ENCODE results near the gene ZNF81.

DNA sequence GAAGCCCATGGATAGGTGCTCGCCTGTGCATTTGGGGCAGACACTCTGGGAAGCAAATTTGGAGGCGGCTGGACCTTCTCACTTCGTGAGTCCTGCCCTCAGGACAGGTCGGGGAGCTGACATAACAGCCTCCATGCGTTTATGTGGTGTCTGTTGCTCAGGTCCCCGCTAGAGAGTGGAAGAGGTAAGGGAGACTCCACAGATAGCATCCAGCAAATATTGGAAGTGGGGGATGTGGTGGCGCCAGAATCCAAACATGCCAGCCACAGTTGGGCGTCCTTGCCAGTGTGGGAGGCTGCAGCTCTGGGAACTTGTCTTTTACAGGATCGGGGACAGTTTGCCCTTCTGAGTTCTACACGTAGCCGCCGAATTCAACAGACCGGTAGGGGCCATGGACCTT is 119.3 kb downstream of the ZNF81 start:
- TF ChIP-seq CTCF (IDR thresholded peaks at IDR 0.05) (no peak), POLR2A (IDR thresholded peaks at IDR 0.05) (no peak)
